Smooth muscle cell (in vitro differentiated cells): ENCODE measurements around the gene AK5. TPM values are rescaled to one million over a fixed set of nuclear protein-coding genes. Genes with fewer than 3 reads are reported as not detected.
A peak's percentile ranks its signal among the peaks of the same experiment; 100 is the strongest.

Source experiments
- DNase-seq: peaks from one replicate; lab custom pipeline; 2025; ENCODE audit not compliant: unreplicated experiment; lab: John Stamatoyannopoulos, UW
- H2AFZ ChIP-seq: fragments of 200-600 bp; sonication (generic); 2 replicates; pipeline ENCODE4 v1.6.0; 2016; ENCODE audit warnings: antibody characterized with exemption, low read depth, mild to moderate bottlenecking
- H3F3A ChIP-seq: fragments of 200-600 bp; sonication (generic); 2 replicates; pipeline ENCODE4 v1.6.0; 2017; ENCODE audit warnings: antibody characterized with exemption, low read depth
- H3K27ac ChIP-seq: fragments of 200-600 bp; sonication (generic); 2 replicates; pipeline ENCODE4 v1.5.1; 2016; ENCODE audit warnings: low read depth, mild to moderate bottlenecking
- H3K27me3 ChIP-seq: fragments of 200-600 bp; sonication (generic); 2 replicates; pipeline ENCODE4 v1.6.1; 2016; ENCODE audit warnings: low read depth, mild to moderate bottlenecking
- H3K36me3 ChIP-seq: fragments of 200-600 bp; sonication (generic); 2 replicates; pipeline ENCODE4 v1.5.1; 2016; ENCODE audit warnings: low read depth
- H3K4me1 ChIP-seq: fragments of 200-600 bp; sonication (generic); 2 replicates; pipeline ENCODE4 v1.5.1; 2016; ENCODE audit warnings: low read depth
- H3K4me2 ChIP-seq: fragments of 200-600 bp; sonication (generic); 2 replicates; pipeline ENCODE4 v1.6.0; 2016; ENCODE audit warnings: mild to moderate bottlenecking
- H3K4me3 ChIP-seq: fragments of 200-600 bp; sonication (generic); 2 replicates; pipeline ENCODE4 v1.5.1; 2016; ENCODE audit warnings: mild to moderate bottlenecking
- H3K79me2 ChIP-seq: fragments of 200-600 bp; sonication (generic); 2 replicates; pipeline ENCODE4 v1.6.0; 2016; ENCODE audit warnings: low read depth, mild to moderate bottlenecking
- H3K9ac ChIP-seq: fragments of 200-600 bp; sonication (generic); 2 replicates; pipeline ENCODE4 v1.6.0; 2016; ENCODE audit warnings: low read depth
- H3K9me3 ChIP-seq: fragments of 200-600 bp; sonication (generic); replicated peaks from 2 replicates; pipeline ENCODE4 v1.5.1; 2016; ENCODE audit warnings: low read depth
- H4K20me1 ChIP-seq: fragments of 200-600 bp; sonication (generic); 2 replicates; pipeline ENCODE4 v1.6.0; 2016; ENCODE audit warnings: low read depth
- WGBS: methylation state at CpG from one replicate; pipeline ENCODE4 v1.1.7; 2016; ENCODE audit warnings: low lambda C conversion rate; 5-methylcytosine and 5-hydroxymethylcytosine counted together
- polyA plus RNA-seq: library from polyadenylated mRNA; unstranded; fragments of >200 nt; fragmentation: Nextera tagmentation; extraction: Ambion mirVana; gene quantifications from 2 replicates; pipeline ENCODE4 v1.2.1, GENCODE V29; 2016
- total RNA-seq: library from RNA; depleted of rRNA; stranded (reverse); fragments of >200 nt; gene quantifications from 2 replicates; pipeline ENCODE4 v1.2.3, GENCODE V29; 2014
- TF ChIP-seq, protein P1 (sequence below): fragments of 200-600 bp; sonication (generic); IDR thresholded peaks from 2 replicates; pipeline ENCODE4 v1.5.1; 2017; ENCODE audit warnings: borderline replicate concordance, mild to moderate bottlenecking, antibody characterized with exemption; ENCODE audit not compliant: insufficient read depth, poor library complexity, severe bottlenecking

The AK5 gene
- total and polyA plus RNA-seq, 2 experiments from 2014 or later = 0.43 TPM; not detected in 1

DNA sequence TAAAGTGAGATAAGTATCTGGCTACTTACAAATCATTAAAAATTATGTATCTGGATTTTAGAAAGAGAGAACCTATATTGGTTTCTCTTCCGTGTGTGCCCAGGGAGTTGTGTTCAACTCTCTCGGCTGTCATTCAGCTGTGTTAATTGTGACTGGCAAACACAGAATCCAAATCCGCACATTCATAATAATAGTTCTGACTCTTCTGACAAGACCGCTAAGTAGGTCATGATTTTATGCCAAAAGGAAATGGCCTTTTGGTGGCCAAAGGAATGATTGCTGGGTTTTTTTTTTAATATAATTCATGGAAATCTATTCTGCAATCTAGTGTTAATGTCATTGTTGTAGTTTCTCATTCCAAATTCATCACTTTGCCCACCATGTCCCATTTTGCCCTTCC lies 110.7 kb downstream of the AK5 start:
- Histone ChIP-seq H3K9ac (no peak overlapping the region), H3K36me3 (no peaks in the 10 kb centered on the region), H3K27ac (no peak overlapping the region), H4K20me1 (no peaks in the 10 kb centered on the region), H3K4me1 (peaks cover 22% of the 10 kb centered on the region), H3K4me2 (no peak overlapping the region), H3K79me2 (no peaks in the 10 kb centered on the region), H3F3A (no peaks in the 10 kb centered on the region), H2AFZ (no peak overlapping the region), H3K27me3 (no peaks in the 10 kb centered on the region), H3K9me3 (no peaks in the 10 kb centered on the region), H3K4me3 (no peak overlapping the region)
- 97% methylated on average over 4 of the region's 4 CpGs for WGBS
- DNase-seq = no peak
- TF ChIP-seq, protein P1, sequence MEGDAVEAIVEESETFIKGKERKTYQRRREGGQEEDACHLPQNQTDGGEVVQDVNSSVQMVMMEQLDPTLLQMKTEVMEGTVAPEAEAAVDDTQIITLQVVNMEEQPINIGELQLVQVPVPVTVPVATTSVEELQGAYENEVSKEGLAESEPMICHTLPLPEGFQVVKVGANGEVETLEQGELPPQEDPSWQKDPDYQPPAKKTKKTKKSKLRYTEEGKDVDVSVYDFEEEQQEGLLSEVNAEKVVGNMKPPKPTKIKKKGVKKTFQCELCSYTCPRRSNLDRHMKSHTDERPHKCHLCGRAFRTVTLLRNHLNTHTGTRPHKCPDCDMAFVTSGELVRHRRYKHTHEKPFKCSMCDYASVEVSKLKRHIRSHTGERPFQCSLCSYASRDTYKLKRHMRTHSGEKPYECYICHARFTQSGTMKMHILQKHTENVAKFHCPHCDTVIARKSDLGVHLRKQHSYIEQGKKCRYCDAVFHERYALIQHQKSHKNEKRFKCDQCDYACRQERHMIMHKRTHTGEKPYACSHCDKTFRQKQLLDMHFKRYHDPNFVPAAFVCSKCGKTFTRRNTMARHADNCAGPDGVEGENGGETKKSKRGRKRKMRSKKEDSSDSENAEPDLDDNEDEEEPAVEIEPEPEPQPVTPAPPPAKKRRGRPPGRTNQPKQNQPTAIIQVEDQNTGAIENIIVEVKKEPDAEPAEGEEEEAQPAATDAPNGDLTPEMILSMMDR = no peak

DNA sequence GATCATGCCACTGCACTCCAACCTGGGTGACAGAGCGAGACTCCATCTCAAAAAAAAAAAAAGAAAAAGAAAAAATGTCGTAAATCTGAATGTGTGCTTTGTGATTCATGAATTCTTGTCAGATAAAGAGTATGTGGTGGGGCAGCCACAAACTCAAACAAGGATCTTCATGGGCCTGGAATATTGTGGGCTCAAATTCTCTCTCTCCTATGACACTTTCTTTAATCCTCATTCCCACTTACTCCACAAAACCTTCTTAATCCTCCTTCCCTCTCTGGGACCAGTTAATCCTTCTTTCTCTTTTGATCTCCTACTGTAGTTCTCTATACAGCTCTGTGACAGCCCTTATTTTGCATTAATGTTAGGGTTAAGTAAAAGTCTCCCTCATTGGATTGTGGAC lies 112.3 kb downstream of the AK5 start:
- H3K4me2 ChIP-seq = peak overlapping the region; percentile 60
- WGBS = 41% methylated on average over 2 of the region's 2 CpGs
- H3K27me3 ChIP-seq = no peaks in the 10 kb centered on the region
- H3K4me1 ChIP-seq = peaks cover 35% of the 10 kb centered on the region
- H3K79me2 ChIP-seq = no peaks in the 10 kb centered on the region
- H2AFZ ChIP-seq = no peak overlapping the region
- TF ChIP-seq, protein P1 = no peak
- DNase-seq = no peak
- no peaks in the 10 kb centered on the region for H4K20me1 ChIP-seq
- no peaks in the 10 kb centered on the region for H3F3A ChIP-seq
- no peak overlapping the region for H3K27ac ChIP-seq
- H3K36me3 ChIP-seq = no peaks in the 10 kb centered on the region
- H3K9ac ChIP-seq = no peak overlapping the region
- H3K9me3 ChIP-seq = no peaks in the 10 kb centered on the region
- no peak overlapping the region for H3K4me3 ChIP-seq

DNA sequence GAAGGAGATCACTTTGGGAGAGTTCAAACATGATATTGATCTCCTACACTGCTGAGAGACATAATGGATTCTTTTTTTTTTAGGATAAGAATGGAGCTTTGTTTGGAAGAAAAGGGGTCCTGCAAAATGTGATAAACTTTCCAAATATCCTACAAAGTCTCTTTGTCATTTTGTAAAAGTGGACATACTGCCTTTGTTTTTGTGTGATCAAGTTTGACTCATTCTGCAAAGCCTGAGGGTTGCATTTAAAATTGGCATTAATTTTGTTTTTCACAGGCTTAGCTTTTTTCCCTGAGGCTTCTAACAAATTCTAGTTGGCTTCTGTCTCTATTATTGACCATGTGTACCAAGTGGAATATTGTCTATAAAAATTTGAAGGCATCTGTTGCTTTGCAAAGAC lies 113.2 kb downstream of the AK5 start:
- Histone ChIP-seq H3F3A (no peaks in the 10 kb centered on the region), H3K27ac (no peak overlapping the region), H2AFZ (no peak overlapping the region), H3K79me2 (no peaks in the 10 kb centered on the region), H3K27me3 (no peaks in the 10 kb centered on the region), H3K4me3 (no peak overlapping the region), H3K9ac (no peak overlapping the region), H3K4me1 (peaks cover 43% of the 10 kb centered on the region), H3K36me3 (no peaks in the 10 kb centered on the region), H3K9me3 (no peaks in the 10 kb centered on the region), H4K20me1 (no peaks in the 10 kb centered on the region), H3K4me2 (peak overlapping the region; percentile 60)
- TF ChIP-seq, protein P1 = no peak
- no peak for DNase-seq

DNA sequence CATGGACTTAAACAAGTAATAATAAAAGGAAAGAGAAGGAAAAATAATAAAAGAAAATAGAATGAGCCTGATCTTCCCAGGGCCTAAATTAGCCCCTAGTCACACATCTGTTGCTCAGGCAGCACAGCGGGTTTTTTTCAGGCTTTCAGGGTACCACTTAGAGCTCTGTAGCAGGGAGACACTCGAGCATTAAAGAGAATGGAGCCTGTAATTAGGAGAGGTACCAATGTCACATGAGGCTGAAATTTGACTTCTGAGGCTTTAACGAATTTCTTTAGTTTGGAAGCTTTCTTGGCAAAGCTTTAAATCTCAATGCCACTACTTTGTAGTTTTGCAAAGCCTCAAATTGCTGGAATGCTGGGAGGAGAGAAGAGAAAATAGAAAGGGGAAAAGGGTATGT lies 116.3 kb downstream of the AK5 start:
- no peak overlapping the region for H3K27ac ChIP-seq
- no peaks in the 10 kb centered on the region for H3K36me3 ChIP-seq
- H3K4me1 ChIP-seq = peaks cover 46% of the 10 kb centered on the region
- H3K79me2 ChIP-seq = no peaks in the 10 kb centered on the region
- WGBS = 62% methylated on average over 3 of the region's 3 CpGs
- TF ChIP-seq, protein P1 = no peak
- no peak overlapping the region for H3K4me2 ChIP-seq
- no peaks in the 10 kb centered on the region for H3K9me3 ChIP-seq
- H3K4me3 ChIP-seq = no peak overlapping the region
- H3K27me3 ChIP-seq = no peaks in the 10 kb centered on the region
- no peak for DNase-seq
- H3K9ac ChIP-seq = no peak overlapping the region
- H2AFZ ChIP-seq = no peak overlapping the region
- no peaks in the 10 kb centered on the region for H4K20me1 ChIP-seq
- H3F3A ChIP-seq = no peaks in the 10 kb centered on the region
